GM12891 (cell line): ENCODE measurements around the gene SRGN.

Source experiments
- POLR2A ChIP-seq: IDR thresholded peaks from 2 replicates; pipeline ENCODE4 v1.6.1; 2011; ENCODE audit warnings: low read depth, low read length, control low read depth
- POLR2AphosphoS5 ChIP-seq: IDR thresholded peaks from 2 replicates; pipeline ENCODE4 v1.6.1; 2011; ENCODE audit warnings: low read depth, low read length, control low read depth
- POU2F2 ChIP-seq: IDR thresholded peaks from 2 replicates; pipeline ENCODE4 v1.6.1; 2011; ENCODE audit warnings: low read depth, mild to moderate bottlenecking, control low read depth, low read length, moderate library complexity
- TAF1 ChIP-seq: IDR thresholded peaks from 2 replicates; pipeline ENCODE4 v1.6.1; 2011; ENCODE audit warnings: low read depth, low read length, control low read depth

DNA sequence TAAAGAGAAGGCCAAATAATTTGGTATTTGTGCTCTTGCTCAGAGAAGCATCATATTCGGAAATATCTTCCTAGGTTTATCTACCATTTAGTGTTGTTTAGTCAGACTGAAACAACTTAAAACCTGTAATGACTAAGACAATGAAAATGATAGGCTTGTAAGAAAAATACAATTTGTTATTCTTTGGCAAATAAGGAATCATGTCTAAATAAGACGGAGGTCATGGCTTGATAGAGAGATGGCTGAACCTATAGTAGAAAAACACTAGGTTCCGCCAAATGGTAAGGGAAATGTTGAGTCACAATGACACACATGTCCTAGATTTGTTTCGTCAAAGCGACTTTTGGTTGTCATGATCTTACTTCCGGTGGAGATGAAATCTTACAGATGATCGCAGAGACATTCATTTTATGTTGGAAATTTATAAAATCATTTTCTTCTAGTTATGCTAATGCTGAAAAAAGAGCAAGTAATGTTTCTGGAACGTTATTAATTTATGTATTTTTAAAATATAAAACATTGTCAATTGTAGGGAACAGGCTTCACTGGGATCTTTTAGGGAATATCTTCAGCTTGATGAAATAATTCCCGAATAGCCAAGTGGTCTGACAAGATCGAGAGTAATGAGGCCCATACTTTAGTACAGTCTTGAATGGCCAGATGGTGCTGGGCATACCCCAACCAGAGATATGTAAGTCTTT, 1.0 kb downstream of the SRGN start:
- TF ChIP-seq POLR2AphosphoS5 (no peak; the same call in 1 of the 2 replicates), POLR2A (no peak), POU2F2 (no peak), TAF1 (no peak)
